ENCODE data around the gene PSMC1.
"Not testable (repeated sequence)": the region's sequence is repeated elsewhere in the genome, so short reads cannot be mapped to it uniquely, and the experiment has no call there.

The PSMC1 gene
- 42.3 to 93.7 (median 71.0) reads per million in 18 experiments for total RNA-seq

DNA sequence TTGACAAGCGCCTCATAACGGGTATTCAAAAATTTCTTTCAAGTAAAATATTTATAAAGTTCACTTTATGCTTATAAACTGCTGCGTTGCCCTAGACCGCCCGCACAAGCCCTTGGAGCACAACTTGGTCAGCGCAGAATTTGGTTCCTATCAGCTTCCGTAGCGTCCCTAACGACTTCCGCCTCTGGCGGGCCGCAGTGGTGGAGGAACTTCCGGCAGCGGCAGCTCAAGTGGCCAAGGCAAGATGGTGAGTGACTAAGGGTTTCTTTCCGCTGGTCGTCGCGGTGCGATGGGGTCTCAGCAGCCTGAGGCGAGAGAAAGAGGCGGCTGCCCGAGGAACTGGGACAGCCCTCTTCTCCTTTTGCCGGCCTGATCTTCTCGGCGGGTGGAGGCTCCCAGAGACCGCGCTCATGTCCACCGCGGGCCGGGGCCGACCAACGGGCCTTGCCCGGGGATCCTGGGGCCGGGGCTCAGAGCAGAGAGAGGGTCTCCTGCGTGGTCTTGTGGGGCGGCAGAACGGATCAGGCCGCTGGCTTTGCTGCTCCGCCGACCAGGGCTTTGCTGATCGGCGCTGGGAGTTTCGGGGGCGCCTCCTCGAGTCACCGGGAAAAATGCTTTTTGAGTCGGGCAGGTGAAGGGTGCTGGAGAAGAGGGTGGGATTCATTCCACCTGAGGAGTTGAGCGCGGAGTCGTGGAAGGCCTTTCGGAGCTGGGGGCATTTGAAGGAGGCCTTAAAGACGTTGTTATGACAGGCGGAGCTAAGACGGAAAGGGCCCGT is at the start of gene PSMC1:
Gene PSMC1 (plus strand): TSS at position 200 of the 778 bp plus-strand sequence. CDS start 45 bp downstream, at position 245.
- DNase-seq: peak; percentile 95 to 96

DNA sequence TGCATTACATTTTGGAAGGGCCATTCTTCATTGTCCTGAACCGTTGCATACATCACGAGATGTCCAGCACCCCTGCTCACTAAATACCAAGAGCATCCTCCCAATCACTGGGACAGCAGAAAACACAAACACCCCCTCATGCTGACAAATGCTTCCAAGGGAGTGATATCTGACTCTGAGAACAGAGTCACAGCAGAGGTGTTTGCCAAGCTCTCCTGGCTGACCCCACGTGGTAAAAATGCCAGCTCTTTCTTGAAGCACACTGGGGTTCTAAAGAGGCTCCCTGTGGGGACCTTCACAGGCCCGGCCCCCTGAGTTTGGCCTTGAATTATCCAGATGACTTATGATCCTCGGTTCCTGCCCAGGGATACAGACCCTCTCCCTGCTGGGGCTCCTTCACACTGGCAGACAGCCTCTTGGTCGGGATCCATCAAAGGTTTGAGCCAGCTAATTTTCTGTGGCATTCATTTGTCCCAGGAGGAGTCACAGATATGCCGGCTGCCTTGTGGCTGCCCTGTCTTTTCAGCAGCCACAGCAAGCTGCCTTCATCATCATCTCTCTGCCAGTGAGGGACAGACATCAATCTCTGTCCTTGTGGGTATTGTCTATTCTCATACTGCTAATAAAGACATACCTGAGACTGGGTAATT is 43.1 kb upstream of the PSMC1 start:
- DNase-seq: no peak

DNA sequence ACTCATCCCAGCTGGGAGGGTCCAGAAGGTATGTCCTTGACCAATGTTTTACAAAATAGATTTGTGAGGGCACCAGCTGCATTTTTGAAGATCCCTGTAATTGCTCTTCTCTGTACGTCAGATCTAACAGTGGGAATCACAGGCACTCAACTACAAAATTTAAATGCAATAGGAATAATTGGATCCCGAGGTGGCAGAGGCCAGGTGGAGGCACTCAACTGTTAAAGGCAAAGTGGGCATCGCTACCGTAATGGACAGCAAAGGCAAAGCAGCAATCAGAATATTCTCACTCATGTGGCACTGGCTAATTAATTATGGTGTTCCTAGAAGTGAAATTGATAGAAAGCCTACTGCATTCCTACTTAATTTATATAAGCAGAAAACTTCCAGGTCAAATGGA is 27.9 kb upstream of the PSMC1 start:
- DNase-seq: no peak

DNA sequence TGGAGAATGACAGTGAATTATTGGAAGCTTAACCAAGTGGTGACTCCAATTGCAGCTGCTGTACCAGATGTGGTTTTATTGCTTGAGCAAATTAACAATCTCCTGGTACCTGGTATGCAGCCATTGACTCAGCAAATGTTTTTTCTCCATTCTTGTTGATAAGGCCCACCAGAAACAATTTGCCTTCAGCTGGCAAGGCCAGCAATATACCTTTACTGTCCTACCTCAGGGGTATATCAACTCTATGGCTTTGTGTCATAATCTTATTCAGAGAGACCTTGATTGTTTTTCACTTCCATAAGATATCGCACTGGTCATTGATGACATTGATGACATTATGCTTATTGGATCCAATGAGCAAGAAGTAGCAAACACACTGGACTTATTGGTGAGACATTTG is 26.4 kb upstream of the PSMC1 start:
- DNase-seq: not testable (repeated sequence)

DNA sequence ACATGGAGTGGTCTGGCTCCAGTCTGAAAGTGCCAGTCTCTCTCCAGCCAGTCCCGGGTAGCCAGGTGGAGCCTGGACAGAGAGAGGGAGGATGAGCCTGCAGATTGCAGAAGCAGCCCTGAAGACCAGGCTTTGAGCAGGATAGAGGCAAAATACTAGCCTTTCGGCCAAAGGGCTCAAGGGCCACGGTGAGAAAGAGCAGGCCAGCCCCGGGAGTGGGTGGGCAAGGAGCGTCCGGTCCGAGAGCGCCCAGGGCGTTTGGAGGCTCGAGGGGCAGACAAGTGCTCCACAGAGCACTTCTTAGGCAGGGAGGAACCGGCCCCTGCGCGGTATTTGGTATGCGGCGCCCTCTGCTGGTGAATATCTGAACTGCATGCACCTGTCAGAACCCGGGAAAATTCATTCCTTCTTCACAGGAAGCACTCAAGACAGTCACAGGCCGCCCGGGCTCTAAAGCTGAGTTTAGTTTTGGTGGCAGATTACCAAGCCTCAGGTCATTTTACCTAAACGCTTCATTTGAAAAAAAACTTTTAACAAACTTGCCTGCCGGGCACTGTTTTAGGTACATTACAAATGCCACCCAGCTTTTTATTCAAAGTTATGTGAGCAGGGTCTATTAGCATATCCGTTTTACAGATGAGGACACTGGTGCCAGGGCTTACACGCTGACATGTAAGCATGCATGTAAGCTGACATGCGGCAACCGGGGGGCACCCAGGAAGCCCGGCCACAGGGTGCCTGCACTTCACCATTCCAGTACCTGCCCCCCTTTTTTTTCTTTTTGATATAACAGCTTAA is 21.0 kb upstream of the PSMC1 start:
- DNase-seq: peak; percentile 68 to 73

DNA sequence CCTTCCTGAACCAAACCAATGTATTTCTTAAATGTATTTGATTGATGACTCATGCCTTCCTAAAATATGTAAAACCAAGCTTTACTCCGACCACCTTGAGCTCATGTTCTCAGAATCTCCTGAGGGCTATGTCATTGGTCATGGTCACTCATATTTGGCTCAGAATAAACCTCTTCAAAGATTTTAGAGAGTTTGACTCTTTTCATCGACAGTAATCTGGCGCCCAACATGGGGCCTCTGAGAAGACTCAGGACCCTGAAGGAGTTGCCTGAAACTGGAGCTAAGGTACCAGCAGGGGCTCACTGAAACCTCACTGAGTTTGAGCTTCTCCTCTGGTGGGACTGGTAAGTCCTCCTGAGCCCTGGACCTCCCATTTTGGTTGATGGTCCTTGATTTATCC is 17.2 kb upstream of the PSMC1 start:
- no peak for DNase-seq

DNA sequence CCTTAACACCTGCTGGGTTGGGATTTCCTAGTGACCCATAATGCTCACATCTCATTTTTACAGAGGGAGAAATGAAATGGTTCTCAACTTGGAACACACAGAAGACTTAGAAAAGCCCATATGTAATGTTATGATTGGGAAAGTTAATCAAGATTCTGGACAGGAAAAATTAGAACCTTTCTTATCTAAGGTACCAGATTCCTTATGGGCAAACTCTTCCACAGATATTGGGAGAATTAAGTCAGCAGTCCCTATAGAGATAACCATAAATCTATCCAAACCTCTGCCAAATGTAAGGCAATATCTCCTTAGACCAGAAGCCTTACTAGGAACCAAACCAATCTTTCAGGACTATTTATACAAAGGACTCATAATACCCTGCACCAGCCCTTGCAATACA is 13.9 kb upstream of the PSMC1 start:
- no peak for DNase-seq

DNA sequence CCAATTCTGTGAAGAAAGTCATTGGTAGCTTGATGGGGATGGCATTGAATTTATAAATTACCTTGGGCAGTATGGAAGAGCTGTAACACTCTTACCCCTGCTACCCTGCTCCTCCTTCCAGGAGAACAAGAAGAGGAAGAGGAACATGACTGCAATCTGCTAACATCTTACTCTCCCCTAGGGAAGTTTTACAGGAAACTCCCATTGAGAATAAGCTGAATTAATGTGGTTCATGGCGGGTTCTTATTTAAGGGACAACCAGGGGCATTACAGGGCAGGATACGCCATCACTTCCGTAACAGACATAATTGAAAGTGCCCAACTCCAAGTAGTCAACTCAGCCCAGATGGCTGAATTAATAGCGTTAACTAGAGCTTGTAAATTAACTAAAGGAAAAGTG is 9.4 kb upstream of the PSMC1 start:
- DNase-seq: no peak

DNA sequence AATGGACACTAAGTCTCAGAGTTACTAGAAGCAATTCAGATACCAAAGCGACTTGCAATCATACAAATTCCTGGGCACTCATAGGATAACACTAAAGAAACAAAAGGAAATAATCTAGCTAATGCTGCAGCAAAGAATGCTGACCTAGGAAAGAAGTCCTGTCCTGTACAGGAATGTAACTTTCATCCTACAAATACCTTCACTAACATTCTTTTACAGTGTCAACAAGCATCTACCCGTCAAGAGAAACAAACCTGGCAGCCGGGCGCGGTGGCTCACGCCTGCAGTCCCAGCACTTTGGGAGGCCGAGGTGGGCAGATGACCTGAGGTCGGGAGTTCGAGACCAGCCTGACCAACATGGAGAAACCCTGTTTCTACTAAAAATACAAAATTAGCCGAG is 8.9 kb upstream of the PSMC1 start:
- not testable (repeated sequence) for DNase-seq

DNA sequence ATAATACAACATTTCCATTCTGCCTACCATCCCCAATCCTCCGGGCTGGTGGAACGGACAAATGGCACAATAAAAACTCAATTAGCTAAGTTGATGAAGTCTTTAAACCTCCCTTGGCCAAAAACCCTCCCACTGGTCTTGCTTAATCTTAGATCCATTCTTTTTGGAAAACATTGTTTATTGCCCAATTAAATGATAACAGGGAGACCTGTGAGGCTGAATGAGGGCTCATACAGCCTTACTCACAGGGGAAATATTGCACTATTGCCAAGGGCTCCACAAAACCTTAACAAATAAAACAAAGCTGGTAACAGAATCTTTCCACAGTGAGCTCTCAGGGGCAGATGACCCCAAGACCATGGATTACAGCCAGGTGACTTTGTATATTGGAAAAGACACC is 7.8 kb upstream of the PSMC1 start:
- no peak for DNase-seq

DNA sequence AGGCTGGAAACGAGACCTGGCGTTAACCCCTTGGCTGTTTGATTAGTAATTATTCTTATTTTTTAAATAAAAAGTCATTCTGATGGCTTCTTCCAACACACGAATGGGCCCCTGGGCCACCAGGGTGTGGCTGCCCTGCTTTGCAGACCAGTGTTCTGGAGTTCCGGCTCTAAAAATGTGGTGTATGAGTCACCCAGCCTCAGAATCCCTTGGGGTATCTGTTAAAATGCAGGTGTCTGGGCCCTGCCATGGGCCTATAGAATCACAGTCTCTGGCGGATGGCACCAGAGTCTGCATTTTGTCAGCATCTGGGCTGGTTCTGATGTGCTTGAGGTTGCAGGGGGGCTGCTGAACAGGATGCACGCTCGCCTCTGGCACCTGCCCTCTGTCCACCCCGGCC is 2.5 kb upstream of the PSMC1 start:
- no peak for DNase-seq

DNA sequence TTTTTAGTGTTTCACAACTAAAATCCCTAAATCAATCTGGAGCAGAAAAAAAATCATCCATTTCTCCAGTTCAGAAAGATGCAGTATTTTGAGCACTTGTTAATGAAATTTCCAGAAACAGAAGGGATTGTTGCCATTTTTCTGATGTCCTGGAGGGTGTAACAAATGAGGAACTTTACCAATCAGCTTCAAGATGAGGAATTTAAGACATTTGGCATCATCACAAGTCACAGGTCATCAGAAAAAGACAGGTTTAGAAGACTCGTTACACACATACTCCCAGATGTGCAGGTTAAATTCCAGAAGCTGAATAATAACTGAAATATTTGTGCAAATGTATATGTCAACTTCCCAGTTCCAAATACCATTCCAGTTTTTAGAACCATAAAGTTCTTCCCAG is 482 bp upstream of the PSMC1 start:
- DNase-seq: no peak

DNA sequence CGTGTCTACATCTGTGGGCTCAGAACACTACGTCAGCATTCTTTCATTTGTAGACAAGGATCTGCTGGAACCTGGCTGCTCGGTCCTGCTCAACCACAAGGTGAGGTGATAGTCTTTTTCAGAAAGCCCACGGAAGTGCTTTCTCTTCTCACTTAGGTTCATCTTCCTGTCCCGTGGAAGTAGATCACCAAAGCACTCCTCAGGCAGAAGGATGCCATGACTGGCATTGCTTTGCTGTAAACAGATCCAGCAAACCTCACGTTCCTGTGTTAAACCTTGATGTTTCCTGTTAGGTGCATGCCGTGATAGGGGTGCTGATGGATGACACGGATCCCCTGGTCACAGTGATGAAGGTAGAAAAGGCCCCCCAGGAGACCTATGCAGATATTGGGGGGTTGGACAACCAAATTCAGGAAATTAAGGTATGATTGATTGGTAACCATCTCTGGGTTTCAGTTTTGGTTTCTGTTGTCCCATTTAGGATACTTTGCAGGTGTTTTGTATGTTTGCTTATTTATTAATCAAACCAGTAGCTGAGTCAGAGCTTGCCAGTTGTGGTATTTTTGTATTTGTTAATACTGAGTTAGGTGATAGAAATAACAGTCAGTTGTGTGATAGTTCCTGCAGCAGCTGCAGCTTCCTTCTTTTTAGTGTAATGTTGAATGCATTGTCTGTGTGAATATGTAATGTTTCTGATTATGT is 7.5 kb downstream of the PSMC1 start:
- no peak for DNase-seq

DNA sequence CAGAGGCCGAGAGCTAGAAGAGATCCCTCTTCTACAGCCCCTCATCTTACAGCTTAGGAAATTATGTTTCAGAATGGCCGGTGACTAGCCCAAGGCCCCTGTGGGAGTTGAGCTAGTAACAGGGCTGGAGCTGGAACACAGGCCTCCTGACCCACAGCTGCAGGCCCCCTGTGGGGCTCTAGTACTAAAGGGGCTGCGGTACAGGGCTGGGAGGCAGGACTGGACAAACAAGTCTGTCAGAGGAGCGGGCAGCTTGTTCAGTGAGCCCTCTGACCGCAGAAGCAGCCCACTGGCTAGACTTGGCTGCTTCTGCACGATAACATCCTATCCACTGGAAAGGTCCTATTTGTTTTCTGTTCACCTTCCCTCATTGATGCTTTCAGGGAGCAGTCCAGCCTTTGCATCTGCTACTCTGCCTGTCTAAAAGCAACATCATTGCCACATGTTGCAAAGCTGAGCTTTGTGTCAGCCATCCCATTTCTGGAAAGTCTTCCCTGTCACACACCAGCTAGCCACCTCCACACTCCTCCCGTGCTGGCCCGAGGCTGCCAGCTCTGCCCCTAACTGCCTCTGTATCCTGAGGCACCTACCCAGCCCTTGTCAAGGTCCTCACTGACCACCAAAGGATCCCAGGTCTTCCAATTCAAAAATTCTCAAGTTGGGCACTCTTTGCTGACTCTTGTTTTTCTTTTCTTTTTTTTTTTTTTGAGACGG is 10.2 kb downstream of the PSMC1 start:
- DNase-seq: no peak

DNA sequence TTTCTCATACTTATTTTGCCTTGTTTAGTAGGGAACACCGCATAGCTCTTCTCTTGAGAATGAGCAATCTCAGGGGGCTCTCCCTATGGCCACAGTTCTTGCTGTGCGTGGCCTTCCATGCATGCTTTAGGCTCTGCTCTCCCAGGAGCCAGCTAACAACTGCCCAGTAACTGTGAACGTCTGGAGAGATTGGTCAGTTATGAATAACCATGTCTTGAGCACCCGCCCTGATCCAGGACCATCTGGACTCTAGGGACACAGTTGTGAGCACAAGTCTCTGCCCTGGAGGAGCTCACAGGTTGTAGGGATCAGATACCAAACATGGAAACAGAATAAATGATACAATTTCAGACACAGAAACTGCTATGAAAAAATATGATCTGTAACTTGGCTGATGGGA is 12.1 kb downstream of the PSMC1 start:
- DNase-seq: no peak

DNA sequence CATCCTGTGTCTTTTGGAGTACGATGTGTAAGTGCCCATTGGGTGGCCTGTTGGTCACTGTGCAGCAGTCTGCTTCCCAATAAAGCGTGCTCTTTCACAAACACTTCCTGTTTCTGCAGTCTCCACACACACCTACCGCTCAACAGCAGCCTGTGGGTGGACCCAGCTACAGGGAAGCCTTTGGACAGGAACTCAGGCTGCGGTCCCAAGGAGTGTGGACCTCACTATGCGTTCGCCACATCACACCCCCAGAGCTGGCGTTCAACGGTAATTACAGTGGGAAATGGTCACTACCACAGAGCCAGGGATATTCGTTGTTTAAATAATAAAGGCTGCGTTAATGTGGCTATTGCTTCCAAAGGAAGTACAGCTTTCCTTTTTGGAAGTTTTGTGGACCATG is 16.2 kb downstream of the PSMC1 start:
- DNase-seq: peak; percentile 81 to 94

DNA sequence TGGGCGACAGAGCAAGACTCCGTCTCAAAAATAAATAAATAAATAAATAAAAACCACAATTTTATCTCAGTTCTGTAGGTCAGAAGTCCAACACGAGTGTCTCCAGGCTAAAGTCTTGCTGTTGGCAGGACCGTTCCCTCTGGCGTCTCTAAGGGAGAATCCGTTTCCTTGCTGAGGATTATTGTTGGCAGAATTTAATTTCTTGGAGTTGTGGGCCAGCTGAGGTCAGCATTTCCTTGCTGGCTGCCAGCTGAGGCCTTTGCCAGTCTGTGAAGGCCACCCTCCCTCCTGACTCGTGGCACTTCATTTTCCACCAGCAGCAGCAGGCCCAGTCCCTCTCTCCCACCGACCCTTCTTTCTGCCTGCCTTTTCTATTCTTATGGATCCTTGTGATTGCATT is 17.2 kb downstream of the PSMC1 start:
- no peak for DNase-seq

DNA sequence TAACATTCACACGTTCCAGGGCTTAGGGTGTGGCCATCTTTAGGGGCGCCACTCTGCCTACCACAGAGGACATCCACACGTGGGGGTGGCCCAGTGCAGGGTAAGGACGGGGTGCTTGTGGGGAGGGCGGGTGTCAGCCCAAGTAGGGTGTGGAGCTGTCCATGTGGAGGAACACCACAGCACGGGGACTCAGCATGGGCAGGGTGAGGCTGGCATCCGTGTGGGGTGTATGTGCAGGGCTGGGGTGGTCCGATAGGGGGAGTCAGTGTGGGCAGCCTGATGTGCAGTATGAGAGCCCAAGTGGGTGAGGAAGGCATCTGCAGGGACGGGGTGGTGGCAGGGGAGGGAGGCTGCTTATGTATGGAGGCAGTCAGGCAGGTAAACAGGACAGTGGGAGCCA is 17.7 kb downstream of the PSMC1 start:
- no peak for DNase-seq

DNA sequence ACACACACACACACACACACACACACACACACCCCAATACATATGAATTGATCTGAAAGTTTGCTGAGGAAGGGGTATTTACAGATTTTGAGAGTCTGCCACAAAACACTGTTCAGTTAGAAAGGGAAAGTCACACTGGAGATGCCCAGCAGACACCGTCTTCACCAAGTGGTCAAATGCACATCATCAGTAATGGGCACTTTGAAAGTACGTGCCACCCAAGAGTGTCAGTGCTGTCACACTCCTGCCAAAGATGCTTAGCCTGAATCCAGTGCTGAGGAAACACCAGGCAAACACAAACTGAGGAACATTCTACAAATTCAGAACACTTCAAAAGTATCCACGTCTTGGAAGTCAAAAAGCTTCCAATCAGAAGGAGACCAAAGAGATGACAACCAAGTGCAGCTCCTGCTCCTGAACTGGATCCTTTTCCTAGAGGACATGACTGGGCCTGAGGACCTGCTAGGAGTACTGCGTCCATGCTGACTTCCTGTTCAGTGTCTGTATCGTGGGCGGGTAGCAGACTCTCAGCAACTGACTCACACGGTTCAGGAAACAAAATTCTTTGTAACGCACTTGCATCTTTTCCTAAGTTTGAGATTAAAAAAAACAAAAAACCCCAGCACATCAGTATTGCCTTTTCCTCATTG is 18.6 kb downstream of the PSMC1 start:
- DNase-seq: peak; percentile 79 to 89

DNA sequence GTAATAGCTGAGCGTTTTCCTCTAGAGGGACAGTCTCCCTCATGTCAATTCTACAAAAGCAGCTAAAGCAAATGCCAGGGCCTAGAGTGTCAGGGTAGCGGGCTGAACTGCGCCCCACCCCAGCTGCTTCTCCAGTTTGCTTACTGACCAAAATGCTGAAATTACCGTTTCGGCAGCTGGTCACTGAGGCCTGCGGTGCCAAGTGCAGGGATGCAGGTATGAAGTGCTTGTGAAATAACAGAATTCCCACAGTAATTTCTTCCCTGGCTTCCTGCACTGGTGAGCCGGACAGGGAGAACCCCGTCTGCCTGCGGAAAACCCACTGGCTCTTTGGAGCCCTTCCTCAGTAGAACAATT is 19.1 kb downstream of the PSMC1 start:
- no peak for DNase-seq

DNA sequence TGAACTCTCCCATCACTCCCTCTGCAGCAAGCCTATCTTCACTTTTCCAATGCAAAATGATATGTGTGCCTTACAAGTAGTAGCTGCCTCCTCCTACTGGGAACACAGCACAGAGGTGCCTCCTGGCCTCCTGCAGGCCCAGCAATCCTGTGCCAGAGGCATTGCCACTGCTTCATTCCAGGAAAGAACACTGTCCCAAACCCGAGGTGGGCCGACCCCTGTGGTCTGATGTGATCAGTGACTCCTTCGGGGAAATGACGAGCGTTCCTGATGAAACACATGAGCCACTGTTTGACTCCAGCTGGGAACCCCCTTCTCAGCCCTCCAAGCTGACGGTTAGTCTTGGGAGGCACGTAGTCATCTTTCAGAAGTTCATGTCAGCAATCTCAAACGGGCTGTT is 19.5 kb downstream of the PSMC1 start:
- peak in 1 of 2 donors; percentile 71 for DNase-seq
